Upper lobe of right lung (tissue), 1 donor: ENCODE measurements around the gene PLEKHG3. TPM values are rescaled to one million over a fixed set of nuclear protein-coding genes. Genes with fewer than 3 reads are reported as not detected.
A peak's percentile ranks its signal among the peaks of the same experiment; 100 is the strongest.

Experiments used
- ATAC-seq: fragments of 200-7000 bp; cut with Tn5 transposase; one replicate; pipeline ENCODE4 v1.9.1; 2020; ENCODE audit warnings: mild to moderate bottlenecking, moderate library complexity
- DNase-seq: peaks from one replicate; pipeline ENCODE4 v3.0.0-alpha.2; 2020
- H3K27ac ChIP-seq: fragments of 200-600 bp; one replicate; pipeline ENCODE4 v1.8.0; 2022
- H3K27me3 ChIP-seq: fragments of 200-600 bp; one replicate; pipeline ENCODE4 v1.8.0; 2022; ENCODE audit warnings: mild to moderate bottlenecking
- H3K36me3 ChIP-seq: fragments of 200-600 bp; one replicate; pipeline ENCODE4 v1.8.0; 2022
- H3K4me1 ChIP-seq: fragments of 200-600 bp; one replicate; pipeline ENCODE4 v1.8.0; 2022
- H3K4me3 ChIP-seq: fragments of 200-600 bp; one replicate; pipeline ENCODE4 v1.8.0; 2022; ENCODE audit warnings: mild to moderate bottlenecking
- H3K9me3 ChIP-seq: fragments of 200-600 bp; one replicate; pipeline ENCODE4 v1.8.0; 2022
- CTCF ChIP-seq: fragments of 200-600 bp; IDR thresholded peaks from one replicate; pipeline ENCODE4 v1.8.0; 2022; ENCODE audit warnings: antibody characterized with exemption
- intact Hi-C: fragments of 100-400 bp; cut with DNase I; formaldehyde crosslinking; loops from one replicate; pipeline ENCODE4 v1.11.0; 2022
- total RNA-seq: library from RNA; stranded (reverse); fragmentation: NEBNext Ultra II Directional; extraction: Animal tissue kit (Norgen Biotek cat#: 25700); gene quantifications from one replicate; pipeline ENCODE4 v1.2.1, GENCODE V29; 2021
- donor health status: DM: no; HTN: yes; CAD: no; lungs with severe emphysema.

PLEKHG3 gene
- total RNA-seq, 1 donor from 2014 or later = 34.5 TPM

GRCh38 chr14:64676410-64677008, 27.7 kb upstream of the PLEKHG3 start:
- Histone ChIP-seq H3K27ac (no peak overlapping the region), H3K27me3 (no peaks in the 10 kb centered on the region), H3K4me3 (no peak overlapping the region), H3K4me1 (peaks cover 12% of the 10 kb centered on the region), H3K9me3 (no peaks in the 10 kb centered on the region), H3K36me3 (no peaks in the 10 kb centered on the region)
- DNase-seq (no peak), ATAC-seq (no peak)
- TF ChIP-seq CTCF = no peak
- intact Hi-C loops = no loop called here

- ATAC-seq (no peak), DNase-seq (no peak)
- intact Hi-C loops = no loop called here
- peaks cover 23% of the 10 kb centered on the region for H3K4me1 ChIP-seq
- H3K36me3 ChIP-seq = no peaks in the 10 kb centered on the region
- no peaks in the 10 kb centered on the region for H3K9me3 ChIP-seq
- TF ChIP-seq CTCF = no peak
- H3K27me3 ChIP-seq = no peaks in the 10 kb centered on the region
- H3K4me3 ChIP-seq = no peak overlapping the region
- H3K27ac ChIP-seq = no peak overlapping the region
Observed at GRCh38 chr14:64680013-64680713, 24.1 kb upstream of the PLEKHG3 start.

- H3K9me3 ChIP-seq = no peaks in the 10 kb centered on the region
- peak; percentile 61 for ATAC-seq
- H3K4me3 ChIP-seq = no peak overlapping the region
- no peak overlapping the region for H3K27ac ChIP-seq
- DNase-seq = no peak
- H3K4me1 ChIP-seq = peaks cover 18% of the 10 kb centered on the region
- TF ChIP-seq CTCF = no peak
- intact Hi-C loops = no loop called here
- H3K36me3 ChIP-seq = no peaks in the 10 kb centered on the region
- no peaks in the 10 kb centered on the region for H3K27me3 ChIP-seq
Observed at GRCh38 chr14:64680714-64681065, 23.5 kb upstream of the PLEKHG3 start.

GRCh38 chr14:64681796-64682710, 22.2 kb upstream of the PLEKHG3 start:
- Histone ChIP-seq H3K4me3 (no peak overlapping the region), H3K27ac (peak overlapping the region; percentile 8), H3K4me1 (peaks cover 18% of the 10 kb centered on the region), H3K27me3 (no peaks in the 10 kb centered on the region), H3K9me3 (no peaks in the 10 kb centered on the region), H3K36me3 (no peaks in the 10 kb centered on the region)
- intact Hi-C loops = no loop called here
- DNase-seq (peak; percentile 76), ATAC-seq (peak; percentile 80)
- TF ChIP-seq CTCF = no peak

GRCh38 chr14:64682843-64683242, 21.4 kb upstream of the PLEKHG3 start:
- H3K36me3 ChIP-seq = no peaks in the 10 kb centered on the region
- no peaks in the 10 kb centered on the region for H3K9me3 ChIP-seq
- intact Hi-C loops = no loop called here
- ATAC-seq = no peak
- H3K4me1 ChIP-seq = peaks cover 18% of the 10 kb centered on the region
- H3K27ac ChIP-seq = peak overlapping the region; percentile 8
- no peak overlapping the region for H3K4me3 ChIP-seq
- no peaks in the 10 kb centered on the region for H3K27me3 ChIP-seq
- DNase-seq = no peak
- no peak for TF ChIP-seq CTCF
